ENCODE measurements around the gene RALGAPA2.

The RALGAPA2 gene

DNA sequence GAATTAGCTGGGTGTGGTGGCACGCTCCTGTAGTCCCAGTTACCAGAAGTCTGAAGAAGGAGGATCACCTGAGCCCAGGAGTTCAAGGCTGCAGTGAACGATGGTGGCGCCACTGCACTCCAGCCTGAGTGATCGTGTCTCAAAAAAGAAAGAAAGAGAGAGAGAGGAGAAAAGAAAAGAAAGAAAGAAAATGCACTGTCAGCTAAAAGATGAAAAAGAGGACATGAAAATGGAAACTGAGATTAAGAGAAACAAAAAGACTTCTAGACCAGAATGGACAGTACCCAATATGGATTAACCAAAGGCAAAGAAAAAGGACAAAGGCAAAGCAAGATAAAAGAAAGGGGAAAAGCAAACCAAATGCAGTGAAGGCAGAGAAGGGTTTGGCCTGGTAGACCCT lies 9.0 kb upstream of the RALGAPA2 start:
- Histone ChIP-seq H3K4me3 (replicated peaks; ENCODE audit: insufficient read depth, low read length) (no peak overlapping the region), H3K27ac (replicated peaks) (no peak overlapping the region), H3K27me3 (ENCODE audit: insufficient read depth, poor library complexity, severe bottlenecking) (no peaks in the 10 kb centered on the region)
- no peak for DNase-seq (ENCODE audit: low read depth in 1 of 2, low spot score in 1 of 2)
- no peak for TF ChIP-seq GABPA (IDR thresholded peaks at IDR 0.05; ENCODE audit: low read depth)
- no peak for TF ChIP-seq POLR2AphosphoS5 (IDR thresholded peaks at IDR 0.05; ENCODE audit: low read depth)
- TF ChIP-seq, protein P1, sequence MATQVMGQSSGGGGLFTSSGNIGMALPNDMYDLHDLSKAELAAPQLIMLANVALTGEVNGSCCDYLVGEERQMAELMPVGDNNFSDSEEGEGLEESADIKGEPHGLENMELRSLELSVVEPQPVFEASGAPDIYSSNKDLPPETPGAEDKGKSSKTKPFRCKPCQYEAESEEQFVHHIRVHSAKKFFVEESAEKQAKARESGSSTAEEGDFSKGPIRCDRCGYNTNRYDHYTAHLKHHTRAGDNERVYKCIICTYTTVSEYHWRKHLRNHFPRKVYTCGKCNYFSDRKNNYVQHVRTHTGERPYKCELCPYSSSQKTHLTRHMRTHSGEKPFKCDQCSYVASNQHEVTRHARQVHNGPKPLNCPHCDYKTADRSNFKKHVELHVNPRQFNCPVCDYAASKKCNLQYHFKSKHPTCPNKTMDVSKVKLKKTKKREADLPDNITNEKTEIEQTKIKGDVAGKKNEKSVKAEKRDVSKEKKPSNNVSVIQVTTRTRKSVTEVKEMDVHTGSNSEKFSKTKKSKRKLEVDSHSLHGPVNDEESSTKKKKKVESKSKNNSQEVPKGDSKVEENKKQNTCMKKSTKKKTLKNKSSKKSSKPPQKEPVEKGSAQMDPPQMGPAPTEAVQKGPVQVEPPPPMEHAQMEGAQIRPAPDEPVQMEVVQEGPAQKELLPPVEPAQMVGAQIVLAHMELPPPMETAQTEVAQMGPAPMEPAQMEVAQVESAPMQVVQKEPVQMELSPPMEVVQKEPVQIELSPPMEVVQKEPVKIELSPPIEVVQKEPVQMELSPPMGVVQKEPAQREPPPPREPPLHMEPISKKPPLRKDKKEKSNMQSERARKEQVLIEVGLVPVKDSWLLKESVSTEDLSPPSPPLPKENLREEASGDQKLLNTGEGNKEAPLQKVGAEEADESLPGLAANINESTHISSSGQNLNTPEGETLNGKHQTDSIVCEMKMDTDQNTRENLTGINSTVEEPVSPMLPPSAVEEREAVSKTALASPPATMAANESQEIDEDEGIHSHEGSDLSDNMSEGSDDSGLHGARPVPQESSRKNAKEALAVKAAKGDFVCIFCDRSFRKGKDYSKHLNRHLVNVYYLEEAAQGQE (IDR thresholded peaks at IDR 0.05; ENCODE audit: insufficient replicate concordance, low read depth): no peak
- TF ChIP-seq, protein P2, sequence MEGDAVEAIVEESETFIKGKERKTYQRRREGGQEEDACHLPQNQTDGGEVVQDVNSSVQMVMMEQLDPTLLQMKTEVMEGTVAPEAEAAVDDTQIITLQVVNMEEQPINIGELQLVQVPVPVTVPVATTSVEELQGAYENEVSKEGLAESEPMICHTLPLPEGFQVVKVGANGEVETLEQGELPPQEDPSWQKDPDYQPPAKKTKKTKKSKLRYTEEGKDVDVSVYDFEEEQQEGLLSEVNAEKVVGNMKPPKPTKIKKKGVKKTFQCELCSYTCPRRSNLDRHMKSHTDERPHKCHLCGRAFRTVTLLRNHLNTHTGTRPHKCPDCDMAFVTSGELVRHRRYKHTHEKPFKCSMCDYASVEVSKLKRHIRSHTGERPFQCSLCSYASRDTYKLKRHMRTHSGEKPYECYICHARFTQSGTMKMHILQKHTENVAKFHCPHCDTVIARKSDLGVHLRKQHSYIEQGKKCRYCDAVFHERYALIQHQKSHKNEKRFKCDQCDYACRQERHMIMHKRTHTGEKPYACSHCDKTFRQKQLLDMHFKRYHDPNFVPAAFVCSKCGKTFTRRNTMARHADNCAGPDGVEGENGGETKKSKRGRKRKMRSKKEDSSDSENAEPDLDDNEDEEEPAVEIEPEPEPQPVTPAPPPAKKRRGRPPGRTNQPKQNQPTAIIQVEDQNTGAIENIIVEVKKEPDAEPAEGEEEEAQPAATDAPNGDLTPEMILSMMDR (IDR thresholded peaks at IDR 0.05; ENCODE audit: insufficient read depth, low read length): no peak
- no peak for TF ChIP-seq SPI1 (IDR thresholded peaks at IDR 0.05; ENCODE audit: borderline replicate concordance, low read depth)

DNA sequence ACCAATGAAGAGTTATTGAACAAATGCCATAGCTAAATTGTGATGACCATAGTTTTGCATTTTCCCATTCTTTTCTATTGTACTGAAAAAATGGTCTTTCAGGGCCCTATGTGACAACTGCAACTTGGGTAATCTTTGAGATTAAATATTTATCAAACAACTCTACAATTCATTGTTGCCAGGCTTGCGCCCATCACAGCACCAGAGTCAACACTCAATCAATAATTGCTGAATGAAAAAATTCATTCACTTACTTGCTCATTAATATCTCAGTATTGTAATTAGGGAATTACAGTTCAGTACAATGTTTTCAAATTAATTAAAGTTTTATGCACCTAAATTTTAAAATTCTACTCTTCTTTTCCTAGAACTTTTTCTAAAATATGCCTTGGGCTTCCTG lies 7.7 kb upstream of the RALGAPA2 start:
- no peak for DNase-seq (ENCODE audit: low read depth in 1 of 2, low spot score in 1 of 2)

DNA sequence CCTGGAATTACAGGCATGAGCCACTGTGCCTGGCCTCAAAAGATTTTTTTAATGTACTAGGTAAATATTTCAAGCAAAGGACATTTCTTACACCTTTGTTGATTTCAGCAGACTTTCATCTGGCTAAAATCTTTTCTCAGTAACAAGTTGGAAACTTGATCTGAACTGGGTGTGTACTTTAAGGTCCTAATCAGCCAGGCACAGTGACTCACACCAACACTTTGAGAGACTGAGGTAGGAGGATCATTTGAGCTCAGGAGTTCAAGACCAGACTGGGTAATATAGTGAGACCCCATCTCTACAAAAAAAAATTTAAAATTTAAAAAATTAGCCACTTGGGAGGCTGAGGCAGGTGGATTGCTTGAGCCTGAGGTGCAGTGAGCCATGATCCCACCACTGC lies 7.0 kb upstream of the RALGAPA2 start:
- Histone ChIP-seq H3K4me3 (replicated peaks; ENCODE audit: insufficient read depth, low read length) (no peak overlapping the region), H3K27me3 (ENCODE audit: insufficient read depth, poor library complexity, severe bottlenecking) (no peaks in the 10 kb centered on the region), H3K27ac (replicated peaks) (no peak overlapping the region)
- DNase-seq (ENCODE audit: low read depth in 1 of 2, low spot score in 1 of 2): no peak
- TF ChIP-seq SPI1 (IDR thresholded peaks at IDR 0.05; ENCODE audit: borderline replicate concordance, low read depth) (no peak), POLR2AphosphoS5 (IDR thresholded peaks at IDR 0.05; ENCODE audit: low read depth) (no peak), GABPA (IDR thresholded peaks at IDR 0.05; ENCODE audit: low read depth) (no peak)
- TF ChIP-seq, protein P2 (IDR thresholded peaks at IDR 0.05; ENCODE audit: insufficient read depth, low read length): no peak
- TF ChIP-seq, protein P1 (IDR thresholded peaks at IDR 0.05; ENCODE audit: insufficient replicate concordance, low read depth): no peak

More for the DNA sequence above, 7.7 kb upstream of the RALGAPA2 start:
- TF ChIP-seq, protein P2 (IDR thresholded peaks at IDR 0.05; ENCODE audit: insufficient read depth, low read length): no peak
- TF ChIP-seq, protein P1 (IDR thresholded peaks at IDR 0.05; ENCODE audit: insufficient replicate concordance, low read depth): no peak
- TF ChIP-seq GABPA (IDR thresholded peaks at IDR 0.05; ENCODE audit: low read depth) (no peak), SPI1 (IDR thresholded peaks at IDR 0.05; ENCODE audit: borderline replicate concordance, low read depth) (no peak), POLR2AphosphoS5 (IDR thresholded peaks at IDR 0.05; ENCODE audit: low read depth) (no peak)
- H3K27me3 ChIP-seq (ENCODE audit: insufficient read depth, poor library complexity, severe bottlenecking): no peaks in the 10 kb centered on the region
- no peak overlapping the region for H3K4me3 ChIP-seq (replicated peaks; ENCODE audit: insufficient read depth, low read length)
- H3K27ac ChIP-seq (replicated peaks): no peak overlapping the region

All from HL-60 (cell line).